ENCODE results near the gene DLK1.

DNA sequence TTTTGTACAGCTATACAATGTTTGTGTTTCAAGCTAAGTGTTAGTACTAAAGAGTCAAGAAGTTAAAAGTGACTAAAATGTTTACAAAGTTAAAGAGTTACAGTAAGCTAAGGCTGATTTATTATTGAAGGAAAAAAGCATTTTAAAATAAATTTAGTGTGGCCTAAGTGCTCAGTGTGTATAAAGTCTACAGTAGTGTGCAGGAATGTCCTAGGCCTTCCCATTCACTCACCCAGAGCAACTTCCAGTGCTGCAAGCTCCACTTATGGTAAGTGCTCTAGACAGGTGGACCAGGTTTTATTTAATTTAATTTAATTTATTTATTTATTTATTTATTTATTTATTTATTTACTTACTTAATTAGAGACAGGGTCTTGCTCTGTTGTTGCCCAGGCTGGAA lies 19.6 kb downstream of the DLK1 start:
- TF ChIP-seq, protein P1, sequence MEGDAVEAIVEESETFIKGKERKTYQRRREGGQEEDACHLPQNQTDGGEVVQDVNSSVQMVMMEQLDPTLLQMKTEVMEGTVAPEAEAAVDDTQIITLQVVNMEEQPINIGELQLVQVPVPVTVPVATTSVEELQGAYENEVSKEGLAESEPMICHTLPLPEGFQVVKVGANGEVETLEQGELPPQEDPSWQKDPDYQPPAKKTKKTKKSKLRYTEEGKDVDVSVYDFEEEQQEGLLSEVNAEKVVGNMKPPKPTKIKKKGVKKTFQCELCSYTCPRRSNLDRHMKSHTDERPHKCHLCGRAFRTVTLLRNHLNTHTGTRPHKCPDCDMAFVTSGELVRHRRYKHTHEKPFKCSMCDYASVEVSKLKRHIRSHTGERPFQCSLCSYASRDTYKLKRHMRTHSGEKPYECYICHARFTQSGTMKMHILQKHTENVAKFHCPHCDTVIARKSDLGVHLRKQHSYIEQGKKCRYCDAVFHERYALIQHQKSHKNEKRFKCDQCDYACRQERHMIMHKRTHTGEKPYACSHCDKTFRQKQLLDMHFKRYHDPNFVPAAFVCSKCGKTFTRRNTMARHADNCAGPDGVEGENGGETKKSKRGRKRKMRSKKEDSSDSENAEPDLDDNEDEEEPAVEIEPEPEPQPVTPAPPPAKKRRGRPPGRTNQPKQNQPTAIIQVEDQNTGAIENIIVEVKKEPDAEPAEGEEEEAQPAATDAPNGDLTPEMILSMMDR (IDR thresholded peaks at IDR 0.05 in 4 of 5, conservative IDR thresholded peaks at IDR 0.05 in 1 of 5): no peak
- no peak for TF ChIP-seq POLR2A (IDR thresholded peaks at IDR 0.05)
